PC-3 (cell line): ENCODE measurements around the gene ARHGAP9. TPM values are rescaled to one million over a fixed set of nuclear protein-coding genes. Genes with fewer than 3 reads are reported as not detected.

Experiments used
- ATAC-seq: fragments of 200-7000 bp; cut with Tn5 transposase; 2 replicates; pipeline ENCODE4 v1.9.1; 2020; ENCODE audit warnings: mild to moderate bottlenecking, moderate library complexity
- BruUV-seq: library from RNA; stranded (reverse); fragments of 400-500 nt; replicated peaks from 2 replicates; lab custom pipeline; 2021; lab: Mats Ljungman, UMichigan
- CTCF ChIA-PET: fragments of 300-600 bp; sonication (Branson Sonifier 250); formaldehyde crosslinking; loops from one replicate; lab custom pipeline; 2022; ENCODE audit warnings: antibody characterized with exemption; lab: Charles Lee
- POLR2A ChIA-PET: fragments of 300-600 bp; sonication (Branson Sonifier 250); formaldehyde crosslinking; loops from one replicate; lab custom pipeline; 2022; ENCODE audit warnings: antibody characterized with exemption; ENCODE audit not compliant: unreplicated experiment; lab: Charles Lee
- DNase-seq: peaks from one replicate; pipeline ENCODE4 v3.0.0-alpha.2; 2015
- H2AFZ ChIP-seq: fragments of 300-600 bp; sonication (generic); 2 replicates; pipeline ENCODE4 v1.6.0; 2016; ENCODE audit warnings: antibody characterized with exemption, low read length
- H3F3A ChIP-seq: fragments of 300-600 bp; sonication (generic); one replicate; pipeline ENCODE4 v1.6.0; 2017; ENCODE audit warnings: antibody characterized with exemption, low read length, control low read depth, mild to moderate bottlenecking; ENCODE audit not compliant: unreplicated experiment
- H3K27ac ChIP-seq: fragments of 300-600 bp; sonication (generic); 2 replicates; pipeline ENCODE4 v1.5.1; 2016; ENCODE audit warnings: mild to moderate bottlenecking, low read length
- H3K27me3 ChIP-seq: fragments of 300-600 bp; sonication (generic); 2 replicates; pipeline ENCODE4 v1.6.1; 2016; ENCODE audit warnings: low read length, mixed read lengths
- H3K36me3 ChIP-seq: fragments of 300-600 bp; sonication (generic); 2 replicates; pipeline ENCODE4 v1.6.1; 2016; ENCODE audit warnings: low read depth, mixed run types, low read length, mixed read lengths
- H3K4me1 ChIP-seq: fragments of 300-600 bp; sonication (generic); 2 replicates; pipeline ENCODE4 v1.5.1; 2016; ENCODE audit warnings: low read length; ENCODE audit not compliant: insufficient read depth
- H3K4me2 ChIP-seq: fragments of 300-600 bp; sonication (generic); 2 replicates; pipeline ENCODE4 v1.6.0; 2016; ENCODE audit warnings: low read length
- H3K4me3 ChIP-seq: fragments of 300-600 bp; sonication (generic); 2 replicates; pipeline ENCODE4 v1.5.1; 2016; ENCODE audit warnings: mild to moderate bottlenecking, low read length, mixed read lengths
- H3K79me2 ChIP-seq: fragments of 300-600 bp; sonication (generic); 2 replicates; pipeline ENCODE4 v1.6.1; 2017; ENCODE audit warnings: low read length, mixed read lengths
- H3K9ac ChIP-seq: fragments of 300-600 bp; sonication (generic); 2 replicates; pipeline ENCODE4 v1.6.0; 2016; ENCODE audit warnings: mild to moderate bottlenecking, low read length
- H3K9me2 ChIP-seq: fragments of 300-600 bp; sonication (generic); replicated peaks from 2 replicates; pipeline ENCODE4 v1.6.1; 2016; ENCODE audit warnings: mixed run types, low read length, mixed read lengths
- H3K9me3 ChIP-seq: fragments of 300-600 bp; sonication (generic); 2 replicates; pipeline ENCODE4 v1.6.1; 2016; ENCODE audit warnings: low read length, mixed read lengths
- H4K20me1 ChIP-seq: fragments of 300-600 bp; sonication (generic); 2 replicates; pipeline ENCODE4 v1.6.1; 2016; ENCODE audit warnings: low read length, mixed read lengths
- EZH2 ChIP-seq: fragments of 300-600 bp; sonication (generic); IDR thresholded peaks from one replicate; pipeline ENCODE4 v1.6.1; 2017; ENCODE audit warnings: antibody characterized with exemption, mild to moderate bottlenecking, low read length; ENCODE audit not compliant: unreplicated experiment
- EZH2phosphoT487 ChIP-seq: fragments of 300-600 bp; sonication (generic); IDR thresholded peaks from 2 replicates; pipeline ENCODE4 v1.6.1; 2018; ENCODE audit warnings: mild to moderate bottlenecking, antibody characterized with exemption, low read length, borderline replicate concordance
- intact Hi-C: fragments of 100-400 bp; cut with micrococcal nuclease; formaldehyde crosslinking; loops from 2 replicates; pipeline ENCODE4 v1.9.0; 2023
- total RNA-seq: library from RNA; depleted of rRNA; stranded (reverse); fragments of >200 nt; gene quantifications from 2 replicates; pipeline ENCODE4 v1.2.3, GENCODE V29; 2014
- TF ChIP-seq, protein P1 (sequence below): fragments of 300-600 bp; sonication (generic); conservative IDR thresholded peaks from 2 replicates; pipeline ENCODE4 v1.5.1; 2017; ENCODE audit warnings: antibody characterized with exemption, low read depth, mild to moderate bottlenecking, low read length

ARHGAP9 gene
- total RNA-seq, 1 experiment from 2014 or later, result not detected

GRCh38 chr12:57438400-57438799 lies 41.3 kb downstream of the ARHGAP9 start:
- Histone ChIP-seq H3K36me3 (no peaks in the 10 kb centered on the region), H2AFZ (no peak overlapping the region), H3K4me2 (no peak overlapping the region), H3K79me2 (no peaks in the 10 kb centered on the region), H3K9me3 (no peaks in the 10 kb centered on the region), H3K9me2 (no peaks in the 10 kb centered on the region), H4K20me1 (no peaks in the 10 kb centered on the region), H3K27me3 (no peaks in the 10 kb centered on the region), H3F3A (no peaks in the 10 kb centered on the region), H3K9ac (no peak overlapping the region), H3K4me1 (no peaks in the 10 kb centered on the region), H3K27ac (no peak overlapping the region), H3K4me3 (no peak overlapping the region)
- intact Hi-C loops, result no loop called here
- no peak for TF ChIP-seq EZH2phosphoT487
- TF ChIP-seq, protein P1, sequence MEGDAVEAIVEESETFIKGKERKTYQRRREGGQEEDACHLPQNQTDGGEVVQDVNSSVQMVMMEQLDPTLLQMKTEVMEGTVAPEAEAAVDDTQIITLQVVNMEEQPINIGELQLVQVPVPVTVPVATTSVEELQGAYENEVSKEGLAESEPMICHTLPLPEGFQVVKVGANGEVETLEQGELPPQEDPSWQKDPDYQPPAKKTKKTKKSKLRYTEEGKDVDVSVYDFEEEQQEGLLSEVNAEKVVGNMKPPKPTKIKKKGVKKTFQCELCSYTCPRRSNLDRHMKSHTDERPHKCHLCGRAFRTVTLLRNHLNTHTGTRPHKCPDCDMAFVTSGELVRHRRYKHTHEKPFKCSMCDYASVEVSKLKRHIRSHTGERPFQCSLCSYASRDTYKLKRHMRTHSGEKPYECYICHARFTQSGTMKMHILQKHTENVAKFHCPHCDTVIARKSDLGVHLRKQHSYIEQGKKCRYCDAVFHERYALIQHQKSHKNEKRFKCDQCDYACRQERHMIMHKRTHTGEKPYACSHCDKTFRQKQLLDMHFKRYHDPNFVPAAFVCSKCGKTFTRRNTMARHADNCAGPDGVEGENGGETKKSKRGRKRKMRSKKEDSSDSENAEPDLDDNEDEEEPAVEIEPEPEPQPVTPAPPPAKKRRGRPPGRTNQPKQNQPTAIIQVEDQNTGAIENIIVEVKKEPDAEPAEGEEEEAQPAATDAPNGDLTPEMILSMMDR, result no peak
- no peak for TF ChIP-seq EZH2
- POLR2A ChIA-PET, result no interaction called here
- DNase-seq (no peak), ATAC-seq (no peak)
- CTCF ChIA-PET, result no interaction called here
- no TSS peak for BruUV-seq

DNA sequence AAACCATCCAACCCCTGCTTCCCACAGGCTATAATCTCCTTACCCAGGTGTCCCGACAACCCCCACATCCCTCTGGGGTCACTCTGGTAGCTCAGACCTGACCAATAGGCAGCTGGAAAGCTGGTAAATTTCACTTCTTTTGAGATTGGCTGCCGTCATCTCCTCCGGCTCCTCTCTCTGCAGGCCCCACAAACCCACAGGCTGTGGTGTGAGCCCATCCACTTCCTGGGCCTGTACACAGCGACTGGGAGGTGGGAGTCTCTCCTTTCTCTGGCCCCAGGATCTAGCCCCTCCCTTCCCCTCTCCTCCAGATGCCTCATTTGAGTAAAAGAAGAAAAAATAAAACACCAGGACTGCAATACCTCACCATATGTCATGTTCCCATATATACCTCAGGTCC lies 44.4 kb downstream of the ARHGAP9 start:
- H4K20me1 ChIP-seq, result no peaks in the 10 kb centered on the region
- DNase-seq (no peak), ATAC-seq (no peak)
- no peak overlapping the region for H3K4me3 ChIP-seq
- H3K9ac ChIP-seq, result no peak overlapping the region
- intact Hi-C loops, result no loop called here
- no peaks in the 10 kb centered on the region for H3K9me3 ChIP-seq
- no peaks in the 10 kb centered on the region for H3K79me2 ChIP-seq
- H2AFZ ChIP-seq, result no peak overlapping the region
- no peak overlapping the region for H3K4me2 ChIP-seq
- BruUV-seq, result no TSS peak
- CTCF ChIA-PET, result no interaction called here
- TF ChIP-seq EZH2phosphoT487, result no peak
- TF ChIP-seq EZH2, result no peak
- TF ChIP-seq, protein P1, result no peak
- H3K27ac ChIP-seq, result no peak overlapping the region
- no peaks in the 10 kb centered on the region for H3F3A ChIP-seq
- no peaks in the 10 kb centered on the region for H3K9me2 ChIP-seq
- H3K4me1 ChIP-seq, result peaks cover 6% of the 10 kb centered on the region
- POLR2A ChIA-PET, result no interaction called here
- H3K36me3 ChIP-seq, result no peaks in the 10 kb centered on the region
- H3K27me3 ChIP-seq, result no peaks in the 10 kb centered on the region

DNA sequence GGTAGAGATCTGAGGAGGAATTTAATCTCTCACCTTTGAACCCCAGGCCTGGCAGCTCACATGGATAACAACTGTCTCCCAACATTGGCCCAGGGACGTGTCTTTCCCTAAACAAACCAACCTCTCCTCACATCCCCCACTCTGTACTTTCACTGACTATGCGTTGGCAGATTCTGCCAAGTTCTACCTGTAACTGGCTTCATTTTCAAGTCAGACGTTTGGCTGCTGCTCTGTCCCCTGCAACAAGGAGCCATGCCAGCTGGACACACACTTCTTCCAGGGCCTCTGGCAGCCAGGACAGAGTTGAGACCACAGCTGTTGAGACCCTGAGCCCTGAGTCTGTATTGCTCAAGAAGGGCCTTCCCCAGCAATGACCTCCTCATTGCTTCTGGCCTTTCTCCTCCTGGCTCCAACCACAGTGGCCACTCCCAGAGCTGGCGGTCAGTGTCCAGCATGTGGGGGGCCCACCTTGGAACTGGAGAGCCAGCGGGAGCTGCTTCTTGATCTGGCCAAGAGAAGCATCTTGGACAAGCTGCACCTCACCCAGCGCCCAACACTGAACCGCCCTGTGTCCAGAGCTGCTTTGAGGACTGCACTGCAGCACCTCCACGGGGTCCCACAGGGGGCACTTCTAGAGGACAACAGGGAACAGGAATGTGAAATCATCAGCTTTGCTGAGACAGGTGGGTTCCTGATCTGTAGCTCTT lies 45.0 kb downstream of the ARHGAP9 start, which contains the start of gene INHBC:
TSS of gene INHBC (plus strand) at position 268 of the 707 bp plus-strand sequence. CDS start at position 371, 103 bp downstream.
- DNase-seq (no peak), ATAC-seq (no peak)
- H3F3A ChIP-seq, result no peaks in the 10 kb centered on the region
- H3K4me3 ChIP-seq, result no peak within 1 kb of the TSS
- no peak within 1 kb of the TSS for H3K27ac ChIP-seq
- no peaks in the 10 kb centered on the region for H3K27me3 ChIP-seq
- ChIA-PET POLR2A (no interaction called here), CTCF (no interaction called here)
- no peaks in the 10 kb centered on the region for H3K36me3 ChIP-seq
- no peak within 1 kb of the TSS for H3K9ac ChIP-seq
- H3K79me2 ChIP-seq, result peaks cover 6% of the 10 kb centered on the region
- no peak within 1 kb of the TSS for H2AFZ ChIP-seq
- no peaks in the 10 kb centered on the region for H4K20me1 ChIP-seq
- intact Hi-C loops, result no loop called here
- no peaks in the 10 kb centered on the region for H3K9me2 ChIP-seq
- H3K4me1 ChIP-seq, result peaks cover 10% of the 10 kb centered on the region
- H3K9me3 ChIP-seq, result no peaks in the 10 kb centered on the region
- TF ChIP-seq EZH2phosphoT487, result no peak
- TF ChIP-seq, protein P1, result no peak
- TF ChIP-seq EZH2, result no peak
- no peak within 1 kb of the TSS for H3K4me2 ChIP-seq
- BruUV-seq, result no TSS peak
